Germinal center (tissue), 1 donor: ENCODE data around the gene PCTP.

ENCODE experiments used
- DNase-seq: peaks from one replicate; pipeline ENCODE4 v3.0.0; 2012; ENCODE audit warnings: mixed read lengths, low spot score

Gene PCTP

GRCh38 chr17:55757659-55758058, 6.8 kb downstream of the PCTP start:
- DNase-seq, result no peak

GRCh38 chr17:55758171-55758570, 7.3 kb downstream of the PCTP start:
- no peak for DNase-seq

GRCh38 chr17:55760643-55761355, 9.9 kb downstream of the PCTP start:
- DNase-seq, result no peak

GRCh38 chr17:55762086-55762858, 11.4 kb downstream of the PCTP start:
- no peak for DNase-seq

GRCh38 chr17:55763856-55764255, 13.0 kb downstream of the PCTP start:
- no peak for DNase-seq

- DNase-seq, result no peak
Observed at GRCh38 chr17:55764610-55765009, 13.8 kb downstream of the PCTP start.

GRCh38 chr17:55765472-55765871, 14.6 kb downstream of the PCTP start:
- DNase-seq, result no peak

- no peak for DNase-seq
Observed at GRCh38 chr17:55768936-55769624, 18.2 kb downstream of the PCTP start.

GRCh38 chr17:55769625-55770000, 18.8 kb downstream of the PCTP start:
- no peak for DNase-seq

GRCh38 chr17:55770196-55770870, 19.5 kb downstream of the PCTP start:
- DNase-seq, result peak; percentile 47

GRCh38 chr17:55772086-55772485, 21.2 kb downstream of the PCTP start:
- DNase-seq, result no peak

- DNase-seq, result no peak
Observed at GRCh38 chr17:55773671-55774070, 22.8 kb downstream of the PCTP start.

- DNase-seq, result no peak
Observed at GRCh38 chr17:55774846-55775271, 24.0 kb downstream of the PCTP start.

GRCh38 chr17:55776271-55776670, 25.4 kb downstream of the PCTP start:
- no peak for DNase-seq

- DNase-seq, result no peak
Observed at GRCh38 chr17:55777471-55777971, 26.7 kb downstream of the PCTP start.

GRCh38 chr17:55778389-55779118, 27.7 kb downstream of the PCTP start:
- DNase-seq, result no peak

- no peak for DNase-seq
Observed at GRCh38 chr17:55783684-55784245, 32.9 kb downstream of the PCTP start.

- no peak for DNase-seq
Observed at GRCh38 chr17:55784666-55785065, 33.8 kb downstream of the PCTP start.

- no peak for DNase-seq
Observed at GRCh38 chr17:55785181-55785580, 34.3 kb downstream of the PCTP start.

- DNase-seq, result no peak
Observed at GRCh38 chr17:55793272-55793671, 42.4 kb downstream of the PCTP start.
